K562 (cell line): ENCODE measurements around the gene BTBD2. TPM values are rescaled to one million over a fixed set of nuclear protein-coding genes. Genes with fewer than 3 reads are reported as not detected.

ENCODE experiments used
- CEBPG ChIP-seq, 3 experiments: fragments of 200-800 bp in 1 of 3; sonication (Bioruptor generic) in 1 of 3; sonication (generic) in 1 of 3; formaldehyde crosslinking in 1 of 3; IDR thresholded peaks in 2 of 3; conservative IDR thresholded peaks in 1 of 3; 2 replicates each; pipeline versions ENCODE4 v1.6.1 to v1.8.0; 2016 to 2022; ENCODE audit warnings: missing compliant biosample characterization in 2 of 3, missing genetic modification characterization in 2 of 3, mild to moderate bottlenecking in 1 of 3, missing genetic modification reagents in 1 of 3
- FOS ChIP-seq: IDR thresholded peaks from 3 replicates; pipeline ENCODE4 v1.6.1; 2011; ENCODE audit not compliant: insufficient read length; ENCODE audit errors: extremely low read depth
- HEY1 ChIP-seq: fragments of 250-450 bp; sonication (Bioruptor Pico); IDR thresholded peaks from 2 replicates; pipeline ENCODE4 v1.5.0; 2020; ENCODE audit warnings: mild to moderate bottlenecking, moderate library complexity, borderline replicate concordance
- PTRF ChIP-seq: fragments of 450-650 bp; IDR thresholded peaks from 2 replicates; pipeline ENCODE4 v1.6.1; 2016; ENCODE audit warnings: mild to moderate bottlenecking, missing genetic modification characterization, missing compliant biosample characterization
- ZNF778 ChIP-seq: fragments of 450-650 bp; formaldehyde crosslinking; IDR thresholded peaks from 2 replicates; pipeline ENCODE4 v1.4.0; 2020; ENCODE audit warnings: mild to moderate bottlenecking, moderate library complexity
- polyA plus RNA-seq, 8 experiments: library from polyadenylated mRNA; depleted of rRNA in 4 of 8; stranded (reverse) in 5 of 8; unstranded in 3 of 8; fragments of >200 nt; fragmentation: Nextera tagmentation in 2 of 8; fragmentation: Illumina TruSeq in 1 of 8; extraction: Ambion mirVana in 2 of 8; extraction: Trizol in 1 of 8; gene quantifications; 2 replicates each; pipeline versions ENCODE4 v1.2.1 to v1.2.3, GENCODE V29; 2011 to 2014; ENCODE audit warnings: inconsistent platforms in 1 of 8, missing spikeins in 1 of 8
- total RNA-seq, 7 experiments: library from RNA; depleted of rRNA in 6 of 7; stranded (reverse); fragments of >200 nt in 6 of 7; fragmentation: Illumina TruSeq in 2 of 7; extraction: Trizol in 2 of 7; gene quantifications; 2 replicates each; pipeline versions ENCODE4 v1.2.1 to v1.2.3, GENCODE V29; 2011 to 2021; ENCODE audit warnings: low replicate concordance in 1 of 7
- TF ChIP-seq, protein P1 (sequence below): fragments of 450-650 bp; IDR thresholded peaks from 2 replicates; pipeline ENCODE4 v1.6.1; 2016; ENCODE audit warnings: mild to moderate bottlenecking, moderate library complexity
- TF ChIP-seq, protein P2 (sequence below): fragments of 250-450 bp; sonication (Bioruptor Pico); IDR thresholded peaks from 2 replicates; pipeline ENCODE4 v1.8.0; 2022; ENCODE audit warnings: moderate library complexity, mild to moderate bottlenecking, inconsistent platforms

Gene BTBD2
- total and polyA plus RNA-seq, 9 of the 15 experiments (the other 6 are each of a cell fraction or from before 2014, with no cell fraction given), result 0.10 to 15.6 (median 6.9) TPM

DNA sequence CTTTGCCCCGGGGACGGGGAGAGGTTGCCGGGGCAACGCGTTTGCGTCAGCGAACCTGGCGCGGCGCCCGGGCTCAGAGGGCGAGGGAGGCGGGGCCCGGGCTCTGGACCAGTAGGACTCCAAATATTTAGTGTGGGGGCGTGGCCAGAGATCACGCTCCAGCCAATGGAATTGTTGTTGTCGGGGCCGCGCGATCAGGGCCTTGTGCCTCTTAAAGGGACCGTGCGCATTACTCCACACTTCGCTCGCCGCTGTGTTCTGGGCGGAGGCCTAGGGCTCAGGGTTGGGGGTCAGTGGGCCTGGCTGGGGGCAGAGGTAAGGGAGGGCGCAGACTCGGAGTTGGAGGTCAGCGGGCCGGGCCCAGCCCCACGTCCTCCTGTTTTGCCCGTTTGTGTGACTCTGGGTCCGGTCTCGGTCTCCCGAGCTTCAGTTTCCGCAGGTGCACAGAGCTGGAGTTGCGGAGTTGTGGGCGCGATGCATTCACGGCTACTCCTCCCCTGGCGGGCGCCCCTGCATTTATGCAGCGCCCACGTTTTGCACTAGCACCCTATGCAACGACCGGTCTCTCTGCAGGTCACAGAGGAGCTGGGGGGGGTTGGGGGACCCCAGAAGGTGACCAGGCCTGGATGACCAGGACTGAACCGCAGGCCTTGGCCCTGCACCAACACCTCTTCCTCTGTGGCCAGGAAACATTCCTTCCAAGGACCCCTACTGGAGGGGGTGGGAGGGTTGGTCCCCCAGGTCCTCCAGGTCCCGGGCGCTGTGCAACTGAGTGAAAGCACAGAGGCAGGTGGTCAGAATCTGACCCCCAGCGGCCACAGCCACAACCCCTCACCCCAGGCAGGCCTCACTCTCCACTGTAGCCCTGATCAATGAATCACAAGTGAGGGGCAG, 46.2 kb upstream of the BTBD2 start (continued):
- TF ChIP-seq, protein P1, sequence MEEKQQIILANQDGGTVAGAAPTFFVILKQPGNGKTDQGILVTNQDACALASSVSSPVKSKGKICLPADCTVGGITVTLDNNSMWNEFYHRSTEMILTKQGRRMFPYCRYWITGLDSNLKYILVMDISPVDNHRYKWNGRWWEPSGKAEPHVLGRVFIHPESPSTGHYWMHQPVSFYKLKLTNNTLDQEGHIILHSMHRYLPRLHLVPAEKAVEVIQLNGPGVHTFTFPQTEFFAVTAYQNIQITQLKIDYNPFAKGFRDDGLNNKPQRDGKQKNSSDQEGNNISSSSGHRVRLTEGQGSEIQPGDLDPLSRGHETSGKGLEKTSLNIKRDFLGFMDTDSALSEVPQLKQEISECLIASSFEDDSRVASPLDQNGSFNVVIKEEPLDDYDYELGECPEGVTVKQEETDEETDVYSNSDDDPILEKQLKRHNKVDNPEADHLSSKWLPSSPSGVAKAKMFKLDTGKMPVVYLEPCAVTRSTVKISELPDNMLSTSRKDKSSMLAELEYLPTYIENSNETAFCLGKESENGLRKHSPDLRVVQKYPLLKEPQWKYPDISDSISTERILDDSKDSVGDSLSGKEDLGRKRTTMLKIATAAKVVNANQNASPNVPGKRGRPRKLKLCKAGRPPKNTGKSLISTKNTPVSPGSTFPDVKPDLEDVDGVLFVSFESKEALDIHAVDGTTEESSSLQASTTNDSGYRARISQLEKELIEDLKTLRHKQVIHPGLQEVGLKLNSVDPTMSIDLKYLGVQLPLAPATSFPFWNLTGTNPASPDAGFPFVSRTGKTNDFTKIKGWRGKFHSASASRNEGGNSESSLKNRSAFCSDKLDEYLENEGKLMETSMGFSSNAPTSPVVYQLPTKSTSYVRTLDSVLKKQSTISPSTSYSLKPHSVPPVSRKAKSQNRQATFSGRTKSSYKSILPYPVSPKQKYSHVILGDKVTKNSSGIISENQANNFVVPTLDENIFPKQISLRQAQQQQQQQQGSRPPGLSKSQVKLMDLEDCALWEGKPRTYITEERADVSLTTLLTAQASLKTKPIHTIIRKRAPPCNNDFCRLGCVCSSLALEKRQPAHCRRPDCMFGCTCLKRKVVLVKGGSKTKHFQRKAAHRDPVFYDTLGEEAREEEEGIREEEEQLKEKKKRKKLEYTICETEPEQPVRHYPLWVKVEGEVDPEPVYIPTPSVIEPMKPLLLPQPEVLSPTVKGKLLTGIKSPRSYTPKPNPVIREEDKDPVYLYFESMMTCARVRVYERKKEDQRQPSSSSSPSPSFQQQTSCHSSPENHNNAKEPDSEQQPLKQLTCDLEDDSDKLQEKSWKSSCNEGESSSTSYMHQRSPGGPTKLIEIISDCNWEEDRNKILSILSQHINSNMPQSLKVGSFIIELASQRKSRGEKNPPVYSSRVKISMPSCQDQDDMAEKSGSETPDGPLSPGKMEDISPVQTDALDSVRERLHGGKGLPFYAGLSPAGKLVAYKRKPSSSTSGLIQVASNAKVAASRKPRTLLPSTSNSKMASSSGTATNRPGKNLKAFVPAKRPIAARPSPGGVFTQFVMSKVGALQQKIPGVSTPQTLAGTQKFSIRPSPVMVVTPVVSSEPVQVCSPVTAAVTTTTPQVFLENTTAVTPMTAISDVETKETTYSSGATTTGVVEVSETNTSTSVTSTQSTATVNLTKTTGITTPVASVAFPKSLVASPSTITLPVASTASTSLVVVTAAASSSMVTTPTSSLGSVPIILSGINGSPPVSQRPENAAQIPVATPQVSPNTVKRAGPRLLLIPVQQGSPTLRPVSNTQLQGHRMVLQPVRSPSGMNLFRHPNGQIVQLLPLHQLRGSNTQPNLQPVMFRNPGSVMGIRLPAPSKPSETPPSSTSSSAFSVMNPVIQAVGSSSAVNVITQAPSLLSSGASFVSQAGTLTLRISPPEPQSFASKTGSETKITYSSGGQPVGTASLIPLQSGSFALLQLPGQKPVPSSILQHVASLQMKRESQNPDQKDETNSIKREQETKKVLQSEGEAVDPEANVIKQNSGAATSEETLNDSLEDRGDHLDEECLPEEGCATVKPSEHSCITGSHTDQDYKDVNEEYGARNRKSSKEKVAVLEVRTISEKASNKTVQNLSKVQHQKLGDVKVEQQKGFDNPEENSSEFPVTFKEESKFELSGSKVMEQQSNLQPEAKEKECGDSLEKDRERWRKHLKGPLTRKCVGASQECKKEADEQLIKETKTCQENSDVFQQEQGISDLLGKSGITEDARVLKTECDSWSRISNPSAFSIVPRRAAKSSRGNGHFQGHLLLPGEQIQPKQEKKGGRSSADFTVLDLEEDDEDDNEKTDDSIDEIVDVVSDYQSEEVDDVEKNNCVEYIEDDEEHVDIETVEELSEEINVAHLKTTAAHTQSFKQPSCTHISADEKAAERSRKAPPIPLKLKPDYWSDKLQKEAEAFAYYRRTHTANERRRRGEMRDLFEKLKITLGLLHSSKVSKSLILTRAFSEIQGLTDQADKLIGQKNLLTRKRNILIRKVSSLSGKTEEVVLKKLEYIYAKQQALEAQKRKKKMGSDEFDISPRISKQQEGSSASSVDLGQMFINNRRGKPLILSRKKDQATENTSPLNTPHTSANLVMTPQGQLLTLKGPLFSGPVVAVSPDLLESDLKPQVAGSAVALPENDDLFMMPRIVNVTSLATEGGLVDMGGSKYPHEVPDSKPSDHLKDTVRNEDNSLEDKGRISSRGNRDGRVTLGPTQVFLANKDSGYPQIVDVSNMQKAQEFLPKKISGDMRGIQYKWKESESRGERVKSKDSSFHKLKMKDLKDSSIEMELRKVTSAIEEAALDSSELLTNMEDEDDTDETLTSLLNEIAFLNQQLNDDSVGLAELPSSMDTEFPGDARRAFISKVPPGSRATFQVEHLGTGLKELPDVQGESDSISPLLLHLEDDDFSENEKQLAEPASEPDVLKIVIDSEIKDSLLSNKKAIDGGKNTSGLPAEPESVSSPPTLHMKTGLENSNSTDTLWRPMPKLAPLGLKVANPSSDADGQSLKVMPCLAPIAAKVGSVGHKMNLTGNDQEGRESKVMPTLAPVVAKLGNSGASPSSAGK, result peak; percentile 53
- TF ChIP-seq FOS (peak; percentile 15), HEY1 (no peak; the same call in 1 of the 2 replicates), CEBPG (CRISPR knock-in tag; IDR thresholded peaks at IDR 0.05) (no peak; the same call in 1 of the 2 replicates), CEBPG (tag; conservative IDR thresholded peaks at IDR 0.05 in 1 of 2, IDR thresholded peaks at IDR 0.05 in 1 of 2) (no peak), ZNF778 (CRISPR knock-in tag) (no peak), PTRF (tag) (no peak)
- TF ChIP-seq, protein P2, sequence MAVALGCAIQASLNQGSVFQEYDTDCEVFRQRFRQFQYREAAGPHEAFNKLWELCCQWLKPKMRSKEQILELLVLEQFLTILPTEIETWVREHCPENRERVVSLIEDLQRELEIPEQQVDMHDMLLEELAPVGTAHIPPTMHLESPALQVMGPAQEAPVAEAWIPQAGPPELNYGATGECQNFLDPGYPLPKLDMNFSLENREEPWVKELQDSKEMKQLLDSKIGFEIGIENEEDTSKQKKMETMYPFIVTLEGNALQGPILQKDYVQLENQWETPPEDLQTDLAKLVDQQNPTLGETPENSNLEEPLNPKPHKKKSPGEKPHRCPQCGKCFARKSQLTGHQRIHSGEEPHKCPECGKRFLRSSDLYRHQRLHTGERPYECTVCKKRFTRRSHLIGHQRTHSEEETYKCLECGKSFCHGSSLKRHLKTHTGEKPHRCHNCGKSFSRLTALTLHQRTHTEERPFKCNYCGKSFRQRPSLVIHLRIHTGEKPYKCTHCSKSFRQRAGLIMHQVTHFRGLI (CRISPR knock-in tag), result no peak
